SK-N-MC (cell line): Measurements from ENCODE around the gene ZNF385A.

ENCODE experiments used
- EZH2 ChIP-seq: fragments of 200-600 bp; sonication (generic); IDR thresholded peaks from one replicate; pipeline ENCODE4 v1.6.1; 2017; ENCODE audit warnings: antibody characterized with exemption
- POLR2AphosphoS5 ChIP-seq: IDR thresholded peaks from 2 replicates; pipeline ENCODE4 v1.6.1; 2012; ENCODE audit warnings: mild to moderate bottlenecking, low read depth, low read length, borderline replicate concordance

GRCh38 chr12:54381136-54381535, 3.4 kb downstream of the ZNF385A start:
- TF ChIP-seq EZH2 (no peak), POLR2AphosphoS5 (no peak)
